NCI-H748 (cell line): ENCODE data around the gene STX8.
"Not testable (repeated sequence)": the region's sequence is repeated elsewhere in the genome, so short reads cannot be mapped to it uniquely, and the experiment has no call there.

Experiments
- DNase-seq: peaks from one replicate; lab custom pipeline; 2025; ENCODE audit not compliant: unreplicated experiment; lab: John Stamatoyannopoulos, UW

Gene STX8, protein sequence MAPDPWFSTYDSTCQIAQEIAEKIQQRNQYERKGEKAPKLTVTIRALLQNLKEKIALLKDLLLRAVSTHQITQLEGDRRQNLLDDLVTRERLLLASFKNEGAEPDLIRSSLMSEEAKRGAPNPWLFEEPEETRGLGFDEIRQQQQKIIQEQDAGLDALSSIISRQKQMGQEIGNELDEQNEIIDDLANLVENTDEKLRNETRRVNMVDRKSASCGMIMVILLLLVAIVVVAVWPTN

DNA sequence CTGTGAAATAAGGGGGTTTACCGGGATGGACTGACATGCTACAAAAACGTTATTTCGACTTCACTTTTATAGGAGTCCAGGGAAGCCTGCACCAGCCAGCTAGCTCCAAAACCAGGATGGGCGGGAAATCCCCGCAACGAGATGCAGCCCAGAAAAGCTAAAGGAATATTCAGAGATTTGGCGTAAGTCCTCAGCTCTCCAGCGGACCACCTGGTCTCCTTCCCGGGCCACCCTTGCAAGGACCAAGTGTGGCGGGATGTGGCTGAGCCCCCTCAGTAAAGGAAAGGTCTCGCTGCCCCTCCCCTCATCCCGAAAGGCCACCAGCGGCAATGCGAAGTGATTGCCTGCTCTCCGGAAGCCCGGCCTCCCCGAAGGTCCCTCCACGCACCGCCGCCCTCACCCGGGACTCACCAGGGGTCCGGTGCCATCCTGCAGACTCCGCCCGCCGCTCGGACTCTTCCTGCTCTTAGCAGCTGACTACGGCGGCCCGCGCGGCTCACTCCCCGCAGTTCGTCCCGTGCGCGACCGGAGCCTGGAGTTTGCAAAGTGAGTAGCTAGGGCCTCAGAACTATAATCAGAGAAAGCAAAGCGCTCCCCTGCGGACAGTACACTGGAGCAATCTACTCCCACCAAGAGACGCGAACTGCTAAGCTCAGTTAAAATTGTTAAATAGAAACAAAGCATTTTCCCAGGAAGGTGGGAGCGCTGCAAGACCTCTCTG lies at the start of gene STX8:
Gene STX8 (minus strand): TSS at position 440 of the 721 bp plus-strand sequence. CDS start 12 bp downstream, at position 428.
- peak; percentile 94 for DNase-seq

DNA sequence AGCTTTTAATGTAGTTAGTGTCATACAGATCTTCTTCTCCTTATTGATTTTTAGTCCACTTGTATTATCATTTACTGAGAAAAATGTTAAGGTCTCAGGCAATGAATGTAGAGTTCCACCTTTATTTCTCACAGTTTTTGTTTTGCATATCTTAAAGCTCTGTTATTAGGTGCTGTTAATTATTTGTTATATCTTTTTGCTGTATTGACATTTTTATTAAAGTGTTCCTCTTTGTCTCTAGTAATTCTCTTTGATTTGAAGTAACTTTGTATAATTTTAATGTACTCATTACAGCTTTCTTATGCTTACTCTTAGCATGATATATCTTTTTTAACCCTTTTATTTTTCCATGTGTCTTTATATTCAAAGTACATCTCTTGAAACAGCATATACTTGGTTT lies 47.3 kb upstream of the STX8 start:
- DNase-seq: no peak

DNA sequence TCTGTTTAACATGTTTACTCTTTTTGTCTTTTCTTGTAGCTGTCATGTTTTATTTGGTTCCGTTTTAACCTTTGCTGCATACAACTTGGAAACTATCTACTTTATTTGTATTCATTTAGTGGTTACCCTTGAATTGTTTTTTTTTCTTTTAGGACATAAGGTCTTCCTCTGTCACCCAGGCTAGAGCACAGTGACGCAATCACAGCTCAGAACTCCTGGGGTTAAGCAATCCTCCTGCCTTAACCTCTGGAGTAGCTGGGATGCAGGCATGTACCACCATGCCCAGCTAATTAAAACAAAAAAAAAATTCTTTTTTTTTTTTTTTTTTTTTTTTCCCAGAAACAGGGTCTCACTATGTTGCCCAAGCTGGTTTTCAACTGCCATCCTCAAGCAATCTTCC lies 39.9 kb upstream of the STX8 start:
- DNase-seq: no peak

DNA sequence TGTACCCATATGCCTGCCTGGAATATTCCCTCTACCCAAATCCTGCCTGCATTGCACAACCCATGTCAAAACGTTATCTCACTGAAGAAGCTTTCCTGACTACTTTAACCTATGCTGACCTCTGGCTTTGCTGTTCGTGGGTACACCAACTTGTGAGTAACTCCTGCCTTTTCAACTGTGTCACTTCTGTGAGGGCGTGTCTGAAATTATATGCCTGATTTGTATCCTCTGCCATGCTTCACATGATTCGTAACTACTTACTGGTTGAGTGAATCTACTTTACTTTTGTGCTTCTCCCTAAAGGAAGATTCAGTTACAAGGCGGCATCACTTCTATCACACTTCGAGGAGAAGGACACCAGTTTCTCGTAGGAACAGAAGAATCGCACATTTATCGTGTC lies 36.4 kb upstream of the STX8 start:
- no peak for DNase-seq

DNA sequence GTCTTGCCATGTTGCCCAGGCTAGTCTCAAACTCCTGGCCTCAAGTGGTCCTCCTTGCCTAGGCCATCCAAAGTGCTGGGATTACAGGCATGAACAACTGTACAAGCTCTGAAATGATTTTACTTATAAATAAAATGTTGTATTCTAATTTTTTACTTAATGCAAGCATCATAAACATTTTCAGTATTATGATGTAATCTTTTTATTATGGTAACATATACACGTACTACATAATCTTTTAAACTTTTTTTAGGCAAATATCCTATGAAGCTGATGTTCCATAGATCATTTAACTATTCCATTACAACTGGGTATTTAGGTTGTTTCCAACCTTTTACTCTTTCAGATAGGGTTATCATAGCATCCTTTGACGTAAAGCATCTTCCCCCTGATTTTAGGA lies 35.9 kb upstream of the STX8 start:
- DNase-seq: no peak

DNA sequence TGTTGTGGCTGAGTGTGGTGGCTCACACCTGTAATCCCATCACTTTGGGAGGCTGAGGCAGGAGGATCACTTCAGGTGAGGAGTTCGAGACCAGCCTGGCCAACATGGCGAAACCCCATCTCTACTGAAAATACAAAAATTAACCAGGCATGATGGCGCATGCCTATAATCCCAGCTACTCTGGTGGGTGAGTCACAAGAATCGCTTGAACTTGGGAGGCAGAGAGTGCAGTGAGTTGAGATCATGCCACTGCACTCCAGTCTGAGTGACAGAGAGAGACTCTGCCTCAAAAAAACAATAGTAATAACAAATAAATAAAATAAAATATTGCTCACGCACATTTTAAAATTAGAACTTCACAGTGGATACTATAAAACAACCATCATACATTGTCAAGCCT lies 31.4 kb upstream of the STX8 start:
- DNase-seq: not testable (repeated sequence)

DNA sequence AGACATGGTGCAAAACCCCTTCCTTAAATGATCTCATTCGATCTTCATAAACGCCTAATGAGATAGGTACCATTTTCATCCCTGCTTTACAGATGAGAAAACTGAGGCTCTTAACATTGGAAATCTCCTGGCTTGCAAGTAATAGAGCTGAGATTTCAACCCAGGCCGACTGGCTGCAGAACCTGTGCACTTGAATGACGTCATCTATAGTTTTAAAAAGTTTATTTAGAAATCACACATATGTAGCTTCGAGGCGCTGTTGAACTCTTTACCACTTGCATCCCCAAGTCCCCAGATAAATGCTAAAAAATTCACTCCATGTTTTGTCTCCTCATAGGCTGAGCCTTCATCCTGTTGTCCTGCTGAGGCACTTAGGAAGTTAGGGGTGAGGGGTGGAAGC lies 30.8 kb upstream of the STX8 start:
- no peak for DNase-seq

DNA sequence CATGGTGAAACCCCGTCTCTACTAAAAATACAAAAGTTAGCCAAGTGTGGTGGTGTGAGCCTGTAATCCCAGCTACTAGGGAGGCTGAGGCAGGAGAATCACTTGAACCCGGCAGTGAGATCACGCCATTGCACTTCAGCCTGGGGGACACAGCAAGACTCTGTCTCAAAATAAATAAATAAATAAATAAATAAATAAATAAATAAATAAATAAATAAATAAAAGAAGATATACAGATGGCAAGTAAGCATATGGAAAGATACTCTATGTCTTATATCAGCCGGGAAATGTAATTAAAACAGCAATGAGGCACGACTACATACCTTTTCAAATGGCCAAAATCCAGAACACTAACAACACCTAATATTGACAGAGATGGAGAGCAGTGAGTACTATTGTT lies 29.0 kb upstream of the STX8 start:
- not testable (repeated sequence) for DNase-seq

DNA sequence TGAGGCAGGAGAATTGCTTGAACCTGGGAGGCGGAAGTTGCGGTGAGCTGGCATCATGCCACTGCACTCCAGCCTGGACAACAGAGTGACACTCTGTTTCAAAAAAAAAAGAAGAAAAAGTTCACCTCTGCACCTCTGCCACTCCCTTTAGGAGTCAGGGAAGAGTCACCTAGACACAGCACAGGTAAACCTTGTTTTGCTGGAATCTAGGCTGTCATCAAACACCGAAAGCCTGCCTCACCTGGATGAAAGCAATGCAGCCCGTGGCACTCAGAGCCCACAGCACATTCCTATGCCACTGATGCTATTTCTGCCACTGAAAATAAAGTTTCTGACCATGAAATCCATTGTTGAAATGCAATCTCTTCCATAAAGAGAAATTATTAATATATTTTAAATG lies 23.0 kb upstream of the STX8 start:
- no peak for DNase-seq

DNA sequence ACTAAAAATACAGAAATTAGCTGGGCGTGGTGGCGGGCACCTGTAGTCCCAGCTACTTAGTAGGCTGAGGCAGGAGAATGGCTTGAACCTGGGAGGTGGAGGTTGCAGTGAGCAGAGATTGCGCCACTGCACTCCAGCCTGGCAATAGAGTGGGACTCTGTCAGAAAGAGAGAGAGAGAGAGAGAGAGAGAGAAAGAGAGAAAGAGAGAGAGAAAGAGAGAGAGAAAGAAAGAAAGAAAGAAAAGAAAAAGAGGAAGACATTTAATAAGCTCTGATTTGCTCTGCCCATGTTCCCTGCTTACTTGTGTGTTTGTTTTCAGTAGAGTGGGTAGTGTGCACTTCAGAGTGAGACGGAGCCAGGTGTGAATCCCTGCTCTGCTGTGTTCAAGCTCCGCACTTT lies 22.0 kb upstream of the STX8 start:
- not testable (repeated sequence) for DNase-seq

DNA sequence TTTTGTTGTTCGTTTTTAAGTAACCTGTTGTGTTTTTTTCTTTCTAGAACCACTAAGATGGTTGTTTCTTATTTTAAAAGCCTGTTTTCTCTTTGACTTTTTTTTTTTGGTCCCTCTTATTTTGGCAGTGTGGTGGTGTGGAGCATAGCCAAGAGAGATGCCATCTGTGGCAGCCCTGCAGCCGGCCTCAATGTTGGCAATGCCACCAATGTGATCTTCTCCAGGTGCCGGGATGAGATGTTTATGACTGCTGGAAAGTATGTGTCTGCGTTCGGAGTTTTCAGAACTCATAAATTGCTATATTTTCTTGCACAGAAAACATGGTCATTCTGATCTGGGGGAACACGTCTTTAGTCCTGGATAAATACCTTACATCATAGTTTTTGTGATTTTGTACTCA lies 18.4 kb upstream of the STX8 start:
- DNase-seq: no peak

DNA sequence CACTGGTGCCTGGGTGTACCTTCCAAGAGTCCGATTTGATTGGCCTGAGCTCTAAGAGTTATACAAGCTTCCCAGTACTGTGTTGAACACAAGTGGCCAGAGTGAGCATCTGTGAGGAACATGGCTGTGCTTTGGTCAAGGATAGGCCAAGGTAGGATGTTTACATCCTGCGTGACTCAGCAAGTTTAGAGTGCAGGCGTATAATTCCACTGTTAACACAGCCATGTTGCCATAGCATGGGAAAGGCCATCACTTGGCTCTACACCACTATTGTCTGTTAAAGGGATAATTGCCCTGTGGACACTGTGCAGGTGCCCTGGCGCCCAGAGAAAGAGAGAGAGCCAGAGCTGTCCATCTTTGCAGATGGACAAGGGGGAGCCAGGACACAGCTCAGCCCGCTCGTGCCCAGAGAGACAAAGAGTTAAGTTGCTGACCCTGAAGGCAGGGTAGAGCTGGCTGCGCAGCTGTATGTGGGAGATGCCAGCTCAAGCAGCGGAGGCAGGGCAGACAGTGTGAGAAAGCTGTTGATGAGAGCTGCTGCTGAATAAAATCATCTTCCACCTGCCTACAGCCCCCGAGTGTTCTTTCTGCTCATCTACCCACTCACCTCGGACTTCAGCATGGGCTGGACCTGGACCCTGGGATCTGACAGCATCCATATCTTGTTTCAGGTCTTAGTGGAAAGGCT lies 12.5 kb upstream of the STX8 start:
- peak; percentile 40 for DNase-seq

DNA sequence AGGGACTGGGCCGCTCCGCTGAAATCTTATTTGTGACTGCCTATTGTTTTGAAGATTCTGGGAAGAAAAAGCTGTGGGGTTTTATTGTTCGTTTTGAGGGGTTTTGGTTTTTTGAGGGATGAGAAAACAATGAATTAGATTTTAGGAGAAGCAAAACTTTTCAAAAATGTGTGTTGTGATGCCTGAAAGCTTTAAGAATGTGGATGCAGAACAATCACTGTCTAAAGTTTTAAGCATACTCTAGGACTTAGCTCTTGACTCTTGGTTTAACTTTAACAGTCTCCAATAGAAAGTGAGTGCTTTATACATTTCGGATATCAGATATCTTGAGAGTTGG lies 1.7 kb upstream of the STX8 start:
- no peak for DNase-seq

DNA sequence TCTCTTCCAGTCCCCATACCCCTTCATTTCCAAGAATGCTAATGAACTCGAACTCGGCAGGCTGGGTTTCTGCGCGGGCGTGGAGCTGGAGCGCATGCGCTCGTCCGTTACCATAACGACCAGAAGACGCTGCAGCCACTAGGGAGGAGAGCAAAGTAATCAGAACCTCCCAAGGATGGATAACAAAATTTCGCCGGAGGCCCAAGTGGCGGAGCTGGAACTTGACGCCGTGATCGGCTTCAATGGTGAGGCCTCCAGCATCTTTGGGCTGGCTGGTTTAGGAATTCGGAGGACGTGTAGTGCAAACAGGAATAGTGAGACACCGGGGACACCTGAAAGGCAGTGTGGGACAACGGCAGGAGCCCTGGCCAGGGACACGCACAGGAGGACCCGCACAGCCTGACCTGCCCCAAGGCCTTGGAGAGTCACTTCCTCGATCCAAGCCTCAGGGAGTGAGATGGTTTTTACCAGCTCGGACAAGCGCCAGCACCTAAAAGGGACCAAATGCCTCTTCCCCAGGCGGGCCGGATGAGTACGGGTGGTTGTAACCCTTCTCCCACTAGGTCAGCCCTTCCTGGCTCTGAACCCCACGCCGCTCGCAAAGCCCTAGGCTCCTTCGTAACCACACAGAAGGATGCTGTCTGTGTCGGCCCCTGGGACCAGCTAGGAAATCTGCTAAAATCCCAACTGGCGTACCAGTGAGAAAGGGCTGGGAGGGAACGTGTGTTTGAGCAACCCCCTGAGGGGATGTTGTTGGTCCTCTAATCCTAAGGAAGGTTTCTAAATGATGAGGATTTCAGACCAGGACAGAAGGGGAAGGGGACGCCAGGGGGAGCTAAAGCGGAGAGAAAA lies 1.1 kb upstream of the STX8 start, which contains the start of gene CFAP52:
Gene CFAP52 (plus strand): TSS at position 122 of the 852 bp plus-strand sequence. CDS start 54 bp downstream, at position 176.
- DNase-seq: peak; percentile 89

DNA sequence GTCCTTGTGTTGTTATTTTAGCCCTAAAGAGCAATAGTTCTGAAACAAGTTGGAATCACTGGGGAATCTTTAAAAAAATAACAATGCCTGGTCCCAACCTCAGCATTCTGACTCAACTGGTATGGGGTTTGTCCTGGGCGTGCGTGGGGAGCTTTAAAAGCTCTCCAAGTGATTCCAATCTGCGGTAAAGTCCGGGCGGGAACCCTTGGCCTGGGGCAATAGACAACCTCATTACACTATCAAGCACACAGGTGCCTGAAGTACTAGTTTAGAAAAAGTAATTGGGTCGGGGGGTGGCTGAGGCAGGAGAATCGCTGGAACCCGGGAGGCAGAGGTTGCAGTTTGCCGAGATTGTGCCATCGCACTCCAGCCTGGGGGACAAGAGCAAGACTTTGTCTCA lies 4.4 kb downstream of the STX8 start:
- DNase-seq: no peak

DNA sequence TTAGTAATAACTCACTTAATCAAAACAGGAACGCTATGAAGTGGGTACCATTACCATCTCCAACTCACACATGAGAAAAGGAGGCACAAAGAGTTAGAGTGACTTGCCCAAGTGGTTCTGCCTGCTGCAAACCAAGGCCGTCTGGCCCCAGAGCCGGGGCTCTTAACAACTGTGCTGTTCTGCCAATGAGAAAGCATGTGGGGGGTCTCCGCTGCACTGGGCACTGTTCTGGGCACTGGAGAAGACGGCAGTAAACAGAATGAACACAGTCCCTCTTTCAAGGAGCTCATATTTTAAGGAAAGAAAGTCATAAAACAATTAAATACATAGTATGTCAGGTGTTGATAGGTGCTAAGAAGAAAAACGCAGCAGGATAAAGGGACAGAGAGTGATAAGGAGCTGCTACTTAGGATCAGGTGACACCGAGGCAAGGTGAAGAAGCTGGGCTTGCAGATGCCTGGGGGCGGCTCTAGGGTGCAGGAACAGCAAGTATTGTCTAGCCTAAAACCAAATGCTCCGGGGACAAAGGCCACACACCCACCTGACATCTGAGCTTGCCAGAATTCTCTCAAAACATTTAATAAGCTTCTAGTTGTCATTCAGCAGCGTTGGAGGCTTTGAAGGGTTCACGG lies 6.5 kb downstream of the STX8 start:
- no peak for DNase-seq

DNA sequence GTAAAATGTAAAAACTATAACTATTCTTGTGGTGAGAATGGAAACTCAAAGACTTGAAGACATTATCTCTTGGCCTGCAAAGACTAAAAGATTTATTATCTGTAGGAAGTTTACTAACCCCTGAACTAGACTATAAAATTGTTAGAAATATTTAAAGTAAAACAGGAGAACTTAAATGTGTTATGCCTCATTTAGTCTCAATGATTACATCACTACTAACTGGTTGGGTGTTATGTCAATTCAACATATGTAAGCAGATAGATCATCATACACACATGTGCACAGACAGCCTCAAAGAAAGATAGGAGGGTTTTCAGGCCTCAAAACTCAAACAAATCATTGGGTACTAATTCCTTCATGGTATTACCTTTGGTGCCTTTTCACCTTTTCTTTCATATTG lies 7.6 kb downstream of the STX8 start:
- no peak for DNase-seq

DNA sequence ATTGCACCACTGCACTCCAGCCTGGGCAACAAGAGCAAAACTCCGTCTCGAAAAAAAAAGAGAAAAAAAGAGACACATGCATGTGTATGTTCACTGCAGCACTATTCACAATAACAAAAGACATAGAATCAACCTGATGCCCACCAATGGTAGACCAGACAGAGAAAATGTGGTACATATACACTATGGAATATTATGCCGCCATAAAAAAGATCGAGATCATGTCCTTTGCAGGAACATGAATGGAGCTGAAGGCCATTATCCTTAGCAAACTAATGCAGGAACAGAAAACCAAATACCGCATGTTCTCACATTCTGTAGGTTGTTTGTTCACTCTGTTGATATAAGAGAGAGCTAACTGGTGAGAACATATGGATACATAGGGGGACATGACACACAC lies 8.9 kb downstream of the STX8 start:
- DNase-seq: not testable (repeated sequence)

DNA sequence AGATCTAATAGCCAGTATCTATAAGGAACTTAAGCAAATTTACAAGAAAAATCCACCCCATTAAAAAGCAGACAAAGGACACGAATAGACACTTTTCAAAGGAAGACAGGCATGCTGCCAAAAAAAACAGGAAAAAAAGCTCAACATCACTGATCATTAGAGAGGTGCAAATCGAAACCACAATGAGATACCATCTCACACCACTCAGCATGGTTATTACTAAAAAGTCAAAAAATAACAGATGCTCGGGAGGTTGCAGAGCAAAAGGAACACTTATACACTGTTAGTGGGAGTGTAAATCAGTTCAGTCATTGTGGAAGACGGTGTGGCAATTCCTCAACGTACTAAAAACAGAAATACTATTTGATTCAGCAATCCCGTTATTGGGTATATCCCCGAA lies 9.6 kb downstream of the STX8 start:
- peak; percentile 82 for DNase-seq

DNA sequence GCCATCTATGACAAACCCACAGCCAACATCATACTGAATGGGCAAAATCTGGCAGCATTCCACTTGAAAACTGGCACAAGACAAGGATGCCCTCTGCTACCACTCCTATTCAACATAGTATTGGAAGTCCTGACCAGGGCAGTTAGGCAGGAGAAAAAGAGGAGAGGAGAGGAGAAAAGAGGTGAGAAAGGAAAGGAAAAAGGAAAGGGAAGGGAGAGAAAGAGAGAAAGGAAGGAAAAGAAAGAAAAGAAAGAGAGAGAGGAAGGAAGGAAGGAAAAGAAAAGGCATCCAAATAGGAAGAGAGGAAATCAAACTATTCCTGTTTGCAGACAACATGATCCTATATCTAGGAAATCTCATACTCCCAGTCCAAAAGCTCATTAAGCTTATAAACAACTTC lies 11.5 kb downstream of the STX8 start:
- no peak for DNase-seq

DNA sequence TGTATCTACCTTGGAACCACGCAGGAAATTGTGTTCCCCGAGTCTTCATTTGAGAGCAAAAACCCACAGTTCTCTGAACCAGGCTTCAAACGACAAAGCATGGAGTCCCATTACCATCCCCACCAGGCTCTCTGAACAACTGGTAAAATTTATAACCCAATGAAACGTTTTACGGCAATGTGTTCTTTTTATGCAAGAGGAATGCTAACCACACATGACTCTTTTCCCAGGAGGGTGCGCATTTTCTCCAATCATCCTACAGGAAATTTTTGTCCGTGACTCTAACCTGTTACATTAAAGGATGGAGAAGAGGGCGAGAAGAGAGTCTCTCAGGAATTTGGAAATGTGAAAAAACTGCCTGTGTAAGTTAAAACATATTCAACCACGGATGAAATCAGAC lies 17.8 kb downstream of the STX8 start:
- DNase-seq: no peak
